Stimulated activated naive CD4-positive, alpha-beta T cell (primary cell): ENCODE results near the gene RNFT1.
"Not testable (repeated sequence)": the region's sequence is repeated elsewhere in the genome, so short reads cannot be mapped to it uniquely, and the experiment has no call there.

Experiments
- DNase-seq, 6 experiments: peaks; one replicate each; lab custom pipeline; 2025; lab: John Stamatoyannopoulos, UW

Gene RNFT1

DNA sequence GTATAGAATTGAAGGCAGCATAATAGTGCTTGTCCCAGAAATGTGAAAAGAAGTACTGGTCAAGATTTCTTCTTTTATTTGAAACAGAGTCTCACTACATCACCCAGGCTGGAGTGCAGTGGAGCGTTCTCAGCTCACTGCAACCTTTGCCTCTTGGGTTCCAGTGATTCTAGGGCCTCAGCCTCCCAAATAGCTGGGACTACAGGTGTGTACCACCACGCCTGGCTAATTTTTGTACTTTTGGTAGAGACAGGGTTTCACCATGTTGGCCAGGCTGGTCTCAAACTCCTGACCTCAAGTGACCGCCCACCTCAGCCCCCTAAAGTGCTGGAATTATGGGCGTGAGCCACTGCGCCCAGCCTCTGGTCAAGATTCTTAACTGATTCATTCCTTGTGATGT is 43.9 kb downstream of the RNFT1 start:
- DNase-seq = not testable (repeated sequence)

- DNase-seq = no peak
Observed at GRCh38 chr17:59916446-59916845, 48.1 kb downstream of the RNFT1 start.

DNA sequence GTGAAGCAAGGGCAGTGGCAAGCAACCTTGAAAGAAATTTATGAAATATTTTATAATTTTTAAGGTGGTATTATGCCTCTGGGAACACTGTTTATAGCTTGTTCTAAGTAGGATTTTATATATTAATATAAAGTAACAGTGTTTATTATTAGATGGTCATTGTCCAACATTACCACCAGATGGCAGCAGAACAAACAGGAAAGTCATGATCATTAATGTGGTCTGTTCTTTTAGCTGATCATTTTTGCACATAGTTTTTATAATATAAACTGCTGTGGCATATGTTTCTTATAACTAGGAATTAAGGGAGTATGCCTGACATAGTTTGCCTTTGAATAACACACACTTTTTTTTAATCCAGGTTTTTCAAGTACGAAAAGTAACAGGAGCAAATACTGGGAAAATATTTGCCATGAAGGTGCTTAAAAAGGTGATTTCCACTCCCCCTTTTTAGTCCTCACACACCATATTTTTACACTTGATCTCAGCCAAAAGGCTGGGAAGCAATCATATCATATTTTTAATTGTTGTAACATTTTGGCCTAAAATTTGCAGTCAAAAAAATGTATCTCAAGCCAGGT is 50.2 kb downstream of the RNFT1 start:
- peak in 3 of 6 experiments; percentile 10 to 46 (median 45) for DNase-seq

DNA sequence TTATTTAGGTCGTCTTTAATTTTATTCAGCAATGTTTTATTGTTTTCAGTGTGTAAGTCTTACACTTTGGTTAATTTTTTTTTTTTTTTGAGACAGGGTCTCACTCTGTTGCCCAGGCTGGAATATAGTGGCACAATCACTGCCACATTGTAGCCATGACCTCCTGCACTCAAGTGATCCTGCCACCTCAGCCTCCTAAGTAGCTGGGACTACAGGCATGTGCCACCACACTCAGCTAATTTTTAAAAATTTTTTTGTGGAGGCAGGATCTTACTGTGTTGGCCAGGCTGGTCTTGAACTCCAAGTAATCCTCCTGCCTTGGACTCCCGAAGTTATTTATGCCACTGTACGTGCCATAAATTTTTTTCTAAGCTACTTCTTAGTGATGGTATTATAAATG is 57.1 kb downstream of the RNFT1 start:
- no peak for DNase-seq

GRCh38 chr17:59903455-59903854 is 61.1 kb downstream of the RNFT1 start:
- DNase-seq = no peak
